NCI-H2029 (cell line): Measurements from ENCODE around the gene OR52L1.

Experiments
- DNase-seq: peaks from one replicate; lab custom pipeline; 2025; lab: John Stamatoyannopoulos, UW

Gene OR52L1

GRCh38 chr11:5940748-5941147 is 46.0 kb downstream of the OR52L1 start:
- DNase-seq: no peak

GRCh38 chr11:5938603-5938965 is 48.2 kb downstream of the OR52L1 start:
- no peak for DNase-seq

GRCh38 chr11:5937868-5938602 is 48.8 kb downstream of the OR52L1 start:
- DNase-seq: no peak
